ENCODE data around the gene RSPH10B2. TPM values are rescaled to one million over a fixed set of nuclear protein-coding genes. Genes with fewer than 3 reads are reported as not detected.
A peak's percentile ranks its signal among the peaks of the same experiment; 100 is the strongest.

RSPH10B2 gene
- total and polyA plus RNA-seq, 9 of the 15 experiments (the other 6 are each of a cell fraction or from before 2014, with no cell fraction given): 0.04 to 0.11 (median 0.08) TPM; not detected in 5

DNA sequence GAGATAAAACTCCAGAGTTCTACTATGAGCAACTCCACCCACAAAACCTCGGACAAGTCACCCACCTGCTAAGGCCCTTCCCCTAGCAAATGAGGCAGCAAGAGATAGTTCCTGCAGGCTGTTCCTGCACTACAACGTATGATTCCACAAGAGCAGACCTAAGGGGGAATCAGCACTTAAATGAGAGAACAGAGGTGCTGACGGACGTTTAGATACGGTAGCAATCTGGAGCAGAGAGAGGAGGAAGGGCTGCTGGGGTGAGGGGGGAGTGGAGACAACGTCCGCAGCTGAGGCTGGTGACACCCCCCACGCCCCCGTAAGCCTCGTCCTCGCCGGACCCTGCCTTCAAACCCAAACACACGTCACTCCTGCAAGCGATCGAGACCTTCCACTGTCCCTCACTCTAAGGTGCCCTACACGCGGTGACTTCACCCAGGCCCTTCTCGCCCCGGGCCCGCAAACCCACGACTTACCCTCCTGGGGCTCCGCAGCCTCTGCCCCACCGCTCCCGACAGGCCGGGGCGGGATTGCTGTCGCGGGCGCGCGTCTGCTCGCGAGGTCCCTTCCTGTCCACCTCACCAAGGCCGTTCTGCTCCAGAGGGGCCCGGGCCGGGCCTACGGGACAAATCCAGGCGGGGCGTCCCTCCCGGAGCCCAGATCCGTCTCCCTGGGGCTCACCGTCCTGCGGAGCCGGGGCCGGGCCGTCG, 47.8 kb upstream of the RSPH10B2 start (continued):
- TF ChIP-seq USF2 (CRISPR knock-in tag; IDR thresholded peaks at IDR 0.05) (no peak), SIRT6 (IDR thresholded peaks at IDR 0.05; ENCODE audit: low read depth, low read length) (no peak), FUS (optimal IDR thresholded peaks at IDR 0.05; ENCODE audit: low read depth, low read length) (no peak), SRF (CRISPR knock-in tag; IDR thresholded peaks at IDR 0.05) (no peak)
- TF ChIP-seq, protein P1, sequence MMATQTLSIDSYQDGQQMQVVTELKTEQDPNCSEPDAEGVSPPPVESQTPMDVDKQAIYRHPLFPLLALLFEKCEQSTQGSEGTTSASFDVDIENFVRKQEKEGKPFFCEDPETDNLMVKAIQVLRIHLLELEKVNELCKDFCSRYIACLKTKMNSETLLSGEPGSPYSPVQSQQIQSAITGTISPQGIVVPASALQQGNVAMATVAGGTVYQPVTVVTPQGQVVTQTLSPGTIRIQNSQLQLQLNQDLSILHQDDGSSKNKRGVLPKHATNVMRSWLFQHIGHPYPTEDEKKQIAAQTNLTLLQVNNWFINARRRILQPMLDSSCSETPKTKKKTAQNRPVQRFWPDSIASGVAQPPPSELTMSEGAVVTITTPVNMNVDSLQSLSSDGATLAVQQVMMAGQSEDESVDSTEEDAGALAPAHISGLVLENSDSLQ (IDR thresholded peaks at IDR 0.05): peak; percentile 30; the same call in 1 of the 2 replicates

- peak; percentile 95 for ATAC-seq
- in situ Hi-C loops (cut with MboI): no loop called here
- peak; percentile 92 for FAIRE-seq
- TF ChIP-seq XRCC5 (IDR thresholded peaks at IDR 0.05; ENCODE audit: low read depth, low read length) (no peak), SREBF2 (CRISPR knock-in tag; IDR thresholded peaks at IDR 0.05) (no peak), RHOXF2B (CRISPR knock-in tag; conservative IDR thresholded peaks at IDR 0.05) (no peak), ZNF764 (CRISPR knock-in tag; IDR thresholded peaks at IDR 0.05; ENCODE audit: low read depth) (no peak)
- TF ChIP-seq, protein P2, sequence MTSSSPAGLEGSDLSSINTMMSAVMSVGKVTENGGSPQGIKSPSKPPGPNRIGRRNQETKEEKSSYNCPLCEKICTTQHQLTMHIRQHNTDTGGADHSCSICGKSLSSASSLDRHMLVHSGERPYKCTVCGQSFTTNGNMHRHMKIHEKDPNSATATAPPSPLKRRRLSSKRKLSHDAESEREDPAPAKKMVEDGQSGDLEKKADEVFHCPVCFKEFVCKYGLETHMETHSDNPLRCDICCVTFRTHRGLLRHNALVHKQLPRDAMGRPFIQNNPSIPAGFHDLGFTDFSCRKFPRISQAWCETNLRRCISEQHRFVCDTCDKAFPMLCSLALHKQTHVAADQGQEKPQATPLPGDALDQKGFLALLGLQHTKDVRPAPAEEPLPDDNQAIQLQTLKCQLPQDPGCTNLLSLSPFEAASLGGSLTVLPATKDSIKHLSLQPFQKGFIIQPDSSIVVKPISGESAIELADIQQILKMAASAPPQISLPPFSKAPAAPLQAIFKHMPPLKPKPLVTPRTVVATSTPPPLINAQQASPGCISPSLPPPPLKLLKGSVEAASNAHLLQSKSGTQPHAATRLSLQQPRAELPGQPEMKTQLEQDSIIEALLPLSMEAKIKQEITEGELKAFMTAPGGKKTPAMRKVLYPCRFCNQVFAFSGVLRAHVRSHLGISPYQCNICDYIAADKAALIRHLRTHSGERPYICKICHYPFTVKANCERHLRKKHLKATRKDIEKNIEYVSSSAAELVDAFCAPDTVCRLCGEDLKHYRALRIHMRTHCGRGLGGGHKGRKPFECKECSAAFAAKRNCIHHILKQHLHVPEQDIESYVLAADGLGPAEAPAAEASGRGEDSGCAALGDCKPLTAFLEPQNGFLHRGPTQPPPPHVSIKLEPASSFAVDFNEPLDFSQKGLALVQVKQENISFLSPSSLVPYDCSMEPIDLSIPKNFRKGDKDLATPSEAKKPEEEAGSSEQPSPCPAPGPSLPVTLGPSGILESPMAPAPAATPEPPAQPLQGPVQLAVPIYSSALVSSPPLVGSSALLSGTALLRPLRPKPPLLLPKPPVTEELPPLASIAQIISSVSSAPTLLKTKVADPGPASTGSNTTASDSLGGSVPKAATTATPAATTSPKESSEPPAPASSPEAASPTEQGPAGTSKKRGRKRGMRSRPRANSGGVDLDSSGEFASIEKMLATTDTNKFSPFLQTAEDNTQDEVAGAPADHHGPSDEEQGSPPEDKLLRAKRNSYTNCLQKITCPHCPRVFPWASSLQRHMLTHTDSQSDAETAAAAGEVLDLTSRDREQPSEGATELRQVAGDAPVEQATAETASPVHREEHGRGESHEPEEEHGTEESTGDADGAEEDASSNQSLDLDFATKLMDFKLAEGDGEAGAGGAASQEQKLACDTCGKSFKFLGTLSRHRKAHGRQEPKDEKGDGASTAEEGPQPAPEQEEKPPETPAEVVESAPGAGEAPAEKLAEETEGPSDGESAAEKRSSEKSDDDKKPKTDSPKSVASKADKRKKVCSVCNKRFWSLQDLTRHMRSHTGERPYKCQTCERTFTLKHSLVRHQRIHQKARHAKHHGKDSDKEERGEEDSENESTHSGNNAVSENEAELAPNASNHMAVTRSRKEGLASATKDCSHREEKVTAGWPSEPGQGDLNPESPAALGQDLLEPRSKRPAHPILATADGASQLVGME (CRISPR knock-in tag; IDR thresholded peaks at IDR 0.05): no peak
Measured at GRCh38 chr7:6706666-6707407, 47.1 kb upstream of the RSPH10B2 start, which contains the start of gene ZNF12. TSS of gene ZNF12 (minus strand) at chr7:6706947. CDS start at chr7:6705173, 1,774 bp downstream.

More at GRCh38 chr7:6706666-6707407, 47.1 kb upstream of the RSPH10B2 start, which contains the start of gene ZNF12:
- H3K9ac ChIP-seq (ENCODE audit: insufficient read depth in 1 of 2, low read depth in 2 of 2, low read length in 2 of 2): peak within 1 kb of the TSS; percentile 92 to 99
- H3K9me3 ChIP-seq (replicated peaks; ENCODE audit: control insufficient read depth, insufficient read depth, low read depth, low read length): peaks cover 20% of the 10 kb centered on the region
- H4K20me1 ChIP-seq (replicated peaks; ENCODE audit: control insufficient read depth, insufficient read depth, low read length): no peaks in the 10 kb centered on the region; the same call in 1 of the 2 replicates
- H3K27ac ChIP-seq (ENCODE audit: extremely low read depth, low read depth, low read length): peak within 1 kb of the TSS; percentile 91
- ChIA-PET CTCF (ENCODE audit: low intra/inter-chr PET ratio) (no interaction called here), POLR2A (interaction anchor here (0.8 kb wide), 1 partner anchor 12 kb away, joined by 3 read pairs; no protein-coding TSS in a partner anchor)
- peaks cover 47% of the 10 kb centered on the region for H3K79me2 ChIP-seq (ENCODE audit: control insufficient read depth, insufficient read depth, low read length)
- H3K9me1 ChIP-seq (ENCODE audit: control insufficient read depth, insufficient read depth, low read length): no peaks in the 10 kb centered on the region
- intact Hi-C loops (cut with micrococcal nuclease): no loop called here
- peak within 1 kb of the TSS; percentile 100 for H3K4me2 ChIP-seq (ENCODE audit: insufficient read depth, low read length)
- H3K36me3 ChIP-seq (ENCODE audit: control insufficient read depth, insufficient read depth, low read length): peaks cover 29% of the 10 kb centered on the region
- WGBS (ENCODE audit: insufficient coverage, low coverage, missing lambda C conversion rate): 2% methylated on average over 54 of the region's 65 CpGs
- H3K4me3 ChIP-seq: peak within 1 kb of the TSS; percentile 97
- peak within 1 kb of the TSS; percentile 100 for H2AFZ ChIP-seq (ENCODE audit: low read depth, low read length)
- peak; percentile 97 to 98 (median 98) for DNase-seq (ENCODE audit: extremely low read depth in 1 of 4, low spot score in 3 of 4)
- peaks cover 3 to 17% of the 10 kb centered on the region in 2 experiments; a peak in 4 of 5 replicates for H3K4me1 ChIP-seq (replicated peaks in 1 of 2; ENCODE audit: control insufficient read depth in 2 of 2, insufficient read depth in 2 of 2, low read length in 2 of 2)
- no TSS peak for BruUV-seq (replicated peaks)
- peaks cover 5 to 20% of the 10 kb centered on the region in 2 experiments; a peak in 4 of 5 replicates for H3K27me3 ChIP-seq (ENCODE audit: control insufficient read depth in 2 of 2, insufficient read depth in 2 of 2, low read length in 2 of 2)
